ENCODE data around the gene IL1RL1.

GRCh38 chr2:102387763-102388546, 76.6 kb downstream of the IL1RL1 start:
- TF ChIP-seq CTCF (IDR thresholded peaks at IDR 0.05) (no peak), POLR2A (IDR thresholded peaks at IDR 0.05) (no peak), POLR2AphosphoS5 (IDR thresholded peaks at IDR 0.05) (no peak)

Data from suprapubic skin (tissue), 4 donors.